Measurements from ENCODE around the gene PICK1. TPM values are rescaled to one million over a fixed set of nuclear protein-coding genes. Genes with fewer than 3 reads are reported as not detected.
A peak's percentile ranks its signal among the peaks of the same experiment; 100 is the strongest.

PICK1 gene
- total and polyA plus RNA-seq, 2 of the 8 experiments (the other 6 are each of a cell fraction or from before 2014, with no cell fraction given), result 20.4 to 22.9 TPM

GRCh38 chr22:38104084-38104483, 46.9 kb downstream of the PICK1 start (continued):
- TF ChIP-seq SP2 (IDR thresholded peaks at IDR 0.05; ENCODE audit: low read length) (no peak), ZNF274 (IDR thresholded peaks at IDR 0.05; ENCODE audit: borderline replicate concordance, extremely low read depth, low read length) (no peak), RFX5 (IDR thresholded peaks at IDR 0.05; ENCODE audit: borderline replicate concordance, low read depth, low read length) (no peak), CTCF (IDR thresholded peaks at IDR 0.05; ENCODE audit: control extremely low read depth in 1 of 3, insufficient read depth in 1 of 3, low read depth in 1 of 3, low read length in 3 of 3) (peak; percentile 72 to 81 (median 80)), KDM5A (IDR thresholded peaks at IDR 0.05; ENCODE audit: low read length) (no peak), CBX5 (IDR thresholded peaks at IDR 0.05; ENCODE audit: low read depth, low read length) (no peak), JUND (IDR thresholded peaks at IDR 0.05; ENCODE audit: low read length) (no peak), E2F6 (IDR thresholded peaks at IDR 0.05) (no peak), GTF2F1 (IDR thresholded peaks at IDR 0.05; ENCODE audit: borderline replicate concordance, low read depth, low read length) (no peak), MAFK (IDR thresholded peaks at IDR 0.05; ENCODE audit: low read depth, low read length) (no peak), GABPA (IDR thresholded peaks at IDR 0.05; ENCODE audit: borderline replicate concordance, insufficient read depth, low read length) (peak; percentile 43; the same call in 1 of the 2 replicates), CEBPB (IDR thresholded peaks at IDR 0.05; ENCODE audit: low read depth, low read length) (no peak)
